Measurements from ENCODE around the gene AGTPBP1.

The AGTPBP1 gene

GRCh38 chr9:85510830-85511504 lies 230.8 kb downstream of the AGTPBP1 start:
- in situ Hi-C loops (cut with MboI; ENCODE audit: low sequenced_read_pairs): no loop called here

GRCh38 chr9:85508616-85509015 lies 233.1 kb downstream of the AGTPBP1 start:
- in situ Hi-C loops (cut with MboI; ENCODE audit: low sequenced_read_pairs): no loop called here

GRCh38 chr9:85505612-85506011 lies 236.1 kb downstream of the AGTPBP1 start:
- in situ Hi-C loops (cut with MboI; ENCODE audit: low sequenced_read_pairs): no loop called here

- in situ Hi-C loops (cut with MboI; ENCODE audit: low sequenced_read_pairs): no loop called here
These were observed 238.7 kb downstream of the AGTPBP1 start for GRCh38 chr9:85502815-85503655.

DNA sequence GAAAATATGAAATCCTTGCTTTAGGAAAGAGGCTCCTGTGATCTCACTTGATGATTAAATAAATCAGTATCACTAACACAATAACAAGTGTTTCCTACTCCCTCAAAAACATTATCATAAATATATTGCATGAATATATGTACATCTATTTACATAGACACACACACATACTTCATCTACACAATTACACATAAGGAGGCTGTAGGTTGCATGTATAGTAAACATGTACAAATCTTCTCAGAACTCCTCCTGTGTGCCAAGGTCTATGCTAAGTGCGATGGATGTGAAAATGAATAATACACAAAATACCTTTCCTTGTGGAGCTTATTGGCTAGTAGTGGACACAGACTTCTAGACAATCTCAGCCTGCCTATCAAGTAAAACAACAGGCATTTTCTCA lies 239.9 kb downstream of the AGTPBP1 start:
- in situ Hi-C loops (cut with MboI; ENCODE audit: low sequenced_read_pairs): no loop called here

DNA sequence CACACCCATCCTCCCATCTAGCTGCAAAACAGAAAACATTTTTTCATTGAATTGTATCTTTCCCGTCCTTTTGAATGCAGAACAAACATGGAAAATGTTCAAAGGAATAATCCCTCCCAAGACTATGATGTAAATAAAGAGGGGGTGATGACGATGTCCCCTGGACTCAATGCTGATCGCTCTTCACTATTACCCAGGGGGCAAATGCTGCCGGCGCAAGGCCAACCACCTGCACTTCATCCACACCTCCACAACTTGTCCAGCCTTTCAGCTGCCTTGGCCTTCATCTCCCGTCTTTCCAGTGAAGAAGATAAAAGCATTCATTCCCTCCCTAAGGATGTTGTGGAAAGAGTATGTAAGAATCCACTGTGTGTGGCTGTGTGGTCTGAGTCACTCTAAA lies 240.3 kb downstream of the AGTPBP1 start:
- in situ Hi-C loops (cut with MboI; ENCODE audit: low sequenced_read_pairs): no loop called here
